Lower leg skin (tissue), 3 donors: ENCODE measurements around the gene SERPINA3.

ENCODE experiments used
- CTCF ChIP-seq, 3 donors: fragments of 450-650 bp; IDR thresholded peaks; one replicate each; pipeline ENCODE4 v1.5.1; 2016; ENCODE audit warnings: antibody characterized with exemption in 3 of 3, mild to moderate bottlenecking in 3 of 3, moderate library complexity in 2 of 3
- POLR2A ChIP-seq, 2 donors: fragments of 450-650 bp; IDR thresholded peaks; one replicate each; pipeline ENCODE4 v1.6.1; 2016 to 2017; ENCODE audit warnings: antibody characterized with exemption in 2 of 2, mild to moderate bottlenecking in 1 of 2, moderate library complexity in 1 of 2

DNA sequence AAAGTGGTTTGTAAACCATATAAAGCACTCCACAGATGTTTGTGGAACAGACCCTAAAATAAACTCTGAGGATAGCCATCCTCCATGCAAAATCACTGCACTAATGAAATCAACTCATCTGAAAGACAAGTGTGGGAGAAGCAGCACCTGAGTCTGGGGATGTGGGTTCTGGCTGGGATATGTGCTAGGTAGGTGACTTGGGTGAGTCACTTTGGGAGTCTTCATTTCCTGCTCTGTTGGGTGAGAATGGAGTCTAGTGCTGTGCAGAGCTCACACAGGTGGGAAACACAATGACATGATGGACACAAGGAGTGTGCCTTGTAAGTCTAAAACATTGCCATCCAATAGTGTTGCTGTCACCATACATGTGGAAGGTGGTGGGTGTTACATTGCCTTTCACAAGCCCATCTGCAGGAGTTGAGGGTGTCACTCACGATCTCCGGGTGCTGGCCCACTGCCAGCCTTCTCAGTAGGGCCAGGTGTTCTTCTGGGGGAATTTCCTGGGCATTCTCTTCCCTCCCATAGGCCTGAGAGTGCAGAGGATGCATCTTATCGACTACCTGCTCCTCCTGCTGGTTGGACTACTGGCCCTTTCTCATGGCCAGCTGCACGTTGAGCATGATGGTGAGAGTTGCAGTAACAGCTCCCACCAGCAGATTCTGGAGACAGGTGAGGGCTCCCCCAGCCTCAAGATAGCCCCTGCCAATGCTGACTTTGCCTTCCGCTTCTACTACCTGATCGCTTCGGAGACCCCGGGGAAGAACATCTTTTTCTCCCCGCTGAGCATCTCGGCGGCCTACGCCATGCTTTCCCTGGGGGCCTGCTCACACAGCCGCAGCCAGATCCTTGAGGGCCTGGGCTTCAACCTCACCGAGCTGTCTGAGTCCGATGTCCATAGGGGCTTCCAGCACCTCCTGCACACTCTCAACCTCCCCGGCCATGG lies 49.0 kb upstream of the SERPINA3 start:
- TF ChIP-seq CTCF (IDR thresholded peaks at IDR 0.05) (no peak), POLR2A (IDR thresholded peaks at IDR 0.05) (no peak)
